ENCODE results near the gene CTDP1. TPM values are rescaled to one million over a fixed set of nuclear protein-coding genes. Genes with fewer than 3 reads are reported as not detected.
"Not testable (repeated sequence)": the region's sequence is repeated elsewhere in the genome, so short reads cannot be mapped to it uniquely, and the experiment has no call there.

CTDP1 gene
- total RNA-seq, 1 experiment from 2014 or later, result 33.7 TPM

DNA sequence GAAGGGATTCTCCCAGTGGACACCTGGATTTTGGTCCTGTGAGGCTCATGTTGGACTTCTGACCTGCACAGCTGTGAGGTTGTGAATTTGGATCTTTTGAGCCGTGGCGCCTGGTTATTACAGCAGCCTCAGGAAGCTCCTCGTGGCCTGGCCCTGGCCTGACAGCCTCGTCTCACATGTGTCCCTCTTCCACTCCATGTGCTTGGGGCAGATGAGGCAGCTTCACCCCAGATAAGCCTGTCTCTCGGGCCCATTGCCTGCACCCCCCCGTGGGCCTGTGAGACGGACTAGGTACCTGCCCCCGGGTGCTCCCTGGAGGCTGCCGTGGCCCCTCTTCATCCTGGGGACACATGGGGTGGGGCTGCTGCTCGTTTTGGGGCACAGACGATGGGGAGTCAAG, 51.2 kb downstream of the CTDP1 start:
- Histone ChIP-seq H2AK5ac (ENCODE audit: insufficient read length, low read length) (no peak overlapping the region), H3T11ph (ENCODE audit: low read length) (no peak overlapping the region), H2BK5ac (ENCODE audit: insufficient read length, low read length) (no peak overlapping the region), H3K27ac (ENCODE audit: insufficient read length, low read depth, low read length) (no peak overlapping the region), H3K23me2 (ENCODE audit: insufficient read length, low read depth, low read length, poor library complexity, severe bottlenecking) (no peaks in the 10 kb centered on the region), H3K18ac (ENCODE audit: insufficient read length, low read depth, low read length) (no peak overlapping the region), H3K79me1 (ENCODE audit: insufficient read depth, low read depth, low read length, poor library complexity, severe bottlenecking) (no peaks in the 10 kb centered on the region), H2BK15ac (ENCODE audit: low read depth, low read length) (no peak overlapping the region), H2BK120ac (ENCODE audit: low read depth, low read length, poor library complexity, severe bottlenecking) (no peak overlapping the region), H3K4ac (ENCODE audit: low read depth, low read length) (no peak overlapping the region), H3K27me3 (ENCODE audit: insufficient read depth, low read length) (no peaks in the 10 kb centered on the region), H3K14ac (ENCODE audit: insufficient read depth, low read length) (no peak overlapping the region), H4K20me1 (ENCODE audit: control insufficient read depth, insufficient read depth, insufficient read length) (no peaks in the 10 kb centered on the region), H4K91ac (ENCODE audit: insufficient read length, low read depth, low read length) (no peak overlapping the region), H3K9ac (ENCODE audit: extremely low read depth, insufficient read length, low read length) (no peak overlapping the region), H4K8ac (replicated peaks; ENCODE audit: insufficient read length, low read depth, low read length) (no peak overlapping the region), H4K5ac (ENCODE audit: insufficient read length, low read depth, low read length) (no peak overlapping the region), H3K4me1 (ENCODE audit: insufficient read depth, low read length) (no peaks in the 10 kb centered on the region), H2AFZ (ENCODE audit: low read length) (no peak overlapping the region), H2BK20ac (ENCODE audit: low read depth, low read length, poor library complexity, severe bottlenecking) (no peak overlapping the region), H3K23ac (ENCODE audit: insufficient read length, low read depth, low read length) (no peak overlapping the region), H2BK12ac (ENCODE audit: insufficient read length, low read depth, low read length) (no peak overlapping the region), H3K9me3 (ENCODE audit: control insufficient read depth, low read depth, low read length) (peaks cover 11% of the 10 kb centered on the region), H3K4me2 (ENCODE audit: insufficient read depth, insufficient read length, low read length) (no peak overlapping the region), H3K56ac (ENCODE audit: insufficient read length, low read depth, low read length) (no peak overlapping the region), H3K79me2 (ENCODE audit: insufficient read depth, low read length) (no peaks in the 10 kb centered on the region; the same call in 1 of the 2 replicates)
- Mint-ChIP-seq H3K9me3 (peaks cover 5 to 12% of the 10 kb centered on the region in 2 experiments; a peak in 3 of 5 replicates), H3K36me3 (ENCODE audit: insufficient read depth in 1 of 3, low read depth in 3 of 3) (peaks cover 54 to 72% (median 71%) of the 10 kb centered on the region in 3 experiments), H3K27ac (no peak overlapping the region), H3K27me3 (ENCODE audit: low read depth) (no peaks in the 10 kb centered on the region), H3K4me1 (no peaks in the 10 kb centered on the region), H3K4me3 (no peak overlapping the region)
- no CpG with 5 or more reads among the region's 11 CpGs for WGBS (ENCODE audit: extremely low coverage, insufficient read length, low lambda C conversion rate)
- TF ChIP-seq, protein P1, sequence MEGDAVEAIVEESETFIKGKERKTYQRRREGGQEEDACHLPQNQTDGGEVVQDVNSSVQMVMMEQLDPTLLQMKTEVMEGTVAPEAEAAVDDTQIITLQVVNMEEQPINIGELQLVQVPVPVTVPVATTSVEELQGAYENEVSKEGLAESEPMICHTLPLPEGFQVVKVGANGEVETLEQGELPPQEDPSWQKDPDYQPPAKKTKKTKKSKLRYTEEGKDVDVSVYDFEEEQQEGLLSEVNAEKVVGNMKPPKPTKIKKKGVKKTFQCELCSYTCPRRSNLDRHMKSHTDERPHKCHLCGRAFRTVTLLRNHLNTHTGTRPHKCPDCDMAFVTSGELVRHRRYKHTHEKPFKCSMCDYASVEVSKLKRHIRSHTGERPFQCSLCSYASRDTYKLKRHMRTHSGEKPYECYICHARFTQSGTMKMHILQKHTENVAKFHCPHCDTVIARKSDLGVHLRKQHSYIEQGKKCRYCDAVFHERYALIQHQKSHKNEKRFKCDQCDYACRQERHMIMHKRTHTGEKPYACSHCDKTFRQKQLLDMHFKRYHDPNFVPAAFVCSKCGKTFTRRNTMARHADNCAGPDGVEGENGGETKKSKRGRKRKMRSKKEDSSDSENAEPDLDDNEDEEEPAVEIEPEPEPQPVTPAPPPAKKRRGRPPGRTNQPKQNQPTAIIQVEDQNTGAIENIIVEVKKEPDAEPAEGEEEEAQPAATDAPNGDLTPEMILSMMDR (conservative IDR thresholded peaks at IDR 0.05), result no peak
- DNase-seq, result no peak

DNA sequence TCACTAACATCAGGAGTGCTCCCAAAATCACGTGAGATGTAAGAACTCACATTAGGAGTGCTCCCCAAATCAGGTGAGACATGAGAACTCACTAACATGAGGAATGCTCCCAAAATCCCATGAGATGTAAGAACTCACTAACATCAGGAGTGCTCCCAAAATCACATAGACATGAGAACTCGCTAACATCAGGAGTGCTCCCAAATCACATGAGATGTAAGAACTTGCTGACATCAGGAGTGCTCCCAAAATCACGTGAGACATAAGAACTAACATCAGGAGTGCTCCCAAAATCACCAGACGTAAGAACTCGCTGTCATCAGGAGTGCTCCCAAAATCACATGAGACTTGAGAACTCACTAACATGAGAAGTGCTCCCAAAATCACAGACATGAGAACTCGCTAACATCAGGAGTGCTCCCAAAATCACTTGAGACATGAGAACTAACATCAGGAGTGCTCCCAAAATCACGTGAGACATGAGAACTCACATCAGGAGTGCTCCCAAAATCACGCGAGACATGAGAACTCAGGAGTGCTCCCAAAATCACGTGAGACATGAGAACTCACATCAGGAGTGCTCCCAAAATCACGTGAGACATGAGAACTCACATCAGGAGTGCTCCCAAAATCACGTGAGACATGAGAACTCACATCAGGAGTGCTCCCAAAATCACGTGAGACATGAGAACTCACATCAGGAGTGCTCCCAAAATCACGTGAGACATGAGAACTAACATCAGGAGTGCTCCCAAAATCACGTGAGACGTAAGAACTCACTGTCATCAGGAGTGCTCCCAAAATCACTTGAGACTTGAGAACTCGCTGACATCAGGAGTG, 52.5 kb downstream of the CTDP1 start:
- Mint-ChIP-seq H3K36me3 (ENCODE audit: insufficient read depth in 1 of 3, low read depth in 3 of 3) (peaks cover 54 to 78% (median 77%) of the 10 kb centered on the region in 3 experiments), H3K9me3 (peaks cover 5 to 12% of the 10 kb centered on the region in 2 experiments; a peak in 3 of 5 replicates)
- H3K23me2 ChIP-seq (ENCODE audit: insufficient read length, low read depth, low read length, poor library complexity, severe bottlenecking), result not testable (repeated sequence)

More for the DNA sequence above, 52.5 kb downstream of the CTDP1 start:
- not testable (repeated sequence) for H2BK20ac ChIP-seq (ENCODE audit: low read depth, low read length, poor library complexity, severe bottlenecking); H3K27me3 ChIP-seq (ENCODE audit: insufficient read depth, low read length); H3K27me3 Mint-ChIP-seq (ENCODE audit: low read depth); H3K79me1 ChIP-seq (ENCODE audit: insufficient read depth, low read depth, low read length, poor library complexity, severe bottlenecking); DNase-seq; H4K8ac ChIP-seq (replicated peaks; ENCODE audit: insufficient read length, low read depth, low read length); H3K4ac ChIP-seq (ENCODE audit: low read depth, low read length); H2AK5ac ChIP-seq (ENCODE audit: insufficient read length, low read length); H3K56ac ChIP-seq (ENCODE audit: insufficient read length, low read depth, low read length); H2BK12ac ChIP-seq (ENCODE audit: insufficient read length, low read depth, low read length); H4K5ac ChIP-seq (ENCODE audit: insufficient read length, low read depth, low read length); H2AFZ ChIP-seq (ENCODE audit: low read length); H3K4me1 Mint-ChIP-seq; H2BK15ac ChIP-seq (ENCODE audit: low read depth, low read length); H3K18ac ChIP-seq (ENCODE audit: insufficient read length, low read depth, low read length); H3K14ac ChIP-seq (ENCODE audit: insufficient read depth, low read length); H3K27ac Mint-ChIP-seq; H3T11ph ChIP-seq (ENCODE audit: low read length); H3K9ac ChIP-seq (ENCODE audit: extremely low read depth, insufficient read length, low read length); H4K20me1 ChIP-seq (ENCODE audit: control insufficient read depth, insufficient read depth, insufficient read length); H3K79me2 ChIP-seq (ENCODE audit: insufficient read depth, low read length); H2BK120ac ChIP-seq (ENCODE audit: low read depth, low read length, poor library complexity, severe bottlenecking); H3K4me1 ChIP-seq (ENCODE audit: insufficient read depth, low read length); H3K27ac ChIP-seq (ENCODE audit: insufficient read length, low read depth, low read length); H3K4me2 ChIP-seq (ENCODE audit: insufficient read depth, insufficient read length, low read length); H3K23ac ChIP-seq (ENCODE audit: insufficient read length, low read depth, low read length); H4K91ac ChIP-seq (ENCODE audit: insufficient read length, low read depth, low read length); H3K4me3 Mint-ChIP-seq; H2BK5ac ChIP-seq (ENCODE audit: insufficient read length, low read length)
- WGBS (ENCODE audit: extremely low coverage, insufficient read length, low lambda C conversion rate), result no CpG with 5 or more reads among the region's 17 CpGs
- H3K9me3 ChIP-seq (ENCODE audit: control insufficient read depth, low read depth, low read length), result peaks cover 11% of the 10 kb centered on the region

Data from H9 (cell line).